Measurements from ENCODE around the gene PLAAT5. TPM values are rescaled to one million over a fixed set of nuclear protein-coding genes. Genes with fewer than 3 reads are reported as not detected.

Gene PLAAT5
- total RNA-seq, 1 donor = 0.42 TPM

Other genes starting within 250 kb of the PLAAT5 start
- gene SLC22A25, start 247.6 kb downstream of the PLAAT5 start, total RNA-seq = not detected
- not detected for gene SLC22A9, start 121.4 kb downstream of the PLAAT5 start, total RNA-seq
- 6.3 TPM for gene LGALS12, start 14.9 kb upstream of the PLAAT5 start, total RNA-seq
- 51.4 TPM for gene PLAAT4, start 45.6 kb upstream of the PLAAT5 start, total RNA-seq
- not detected for gene PLAAT2, start 72.2 kb upstream of the PLAAT5 start, total RNA-seq
- gene PLAAT3, start 123.3 kb upstream of the PLAAT5 start, total RNA-seq = 2.8 TPM
- gene ATL3, start 180.2 kb upstream of the PLAAT5 start, total RNA-seq = 29.8 TPM
- gene RTN3, start 190.3 kb upstream of the PLAAT5 start, total RNA-seq = 65.1 TPM

Data from mononuclear cell (primary cell).